DND-41 (cell line): ENCODE results near the gene GPC6.

Experiments used
- CTCF ChIP-seq: IDR thresholded peaks from 2 replicates; pipeline ENCODE4 v1.5.1; 2012; ENCODE audit warnings: borderline replicate concordance, low read length, moderate library complexity, mild to moderate bottlenecking; ENCODE audit not compliant: poor library complexity, severe bottlenecking; ENCODE audit errors: extremely low read depth
- EZH2 ChIP-seq: IDR thresholded peaks from 3 replicates; pipeline ENCODE4 v1.6.1; 2012; ENCODE audit warnings: borderline replicate concordance, low read depth, mild to moderate bottlenecking, moderate library complexity, low read length, inconsistent platforms; ENCODE audit not compliant: severe bottlenecking

GRCh38 chr13:94280845-94281244 lies 1054.2 kb downstream of the GPC6 start:
- TF ChIP-seq CTCF (no peak), EZH2 (no peak)
